OCI-LY1 (cell line): Measurements from ENCODE around the gene ATP11A.

Experiments used
- H2AFZ ChIP-seq: fragments of 200-600 bp; sonication (generic), shearing (Covaris generic); 2 replicates; pipeline ENCODE4 v1.6.0; 2014; ENCODE audit warnings: antibody characterized with exemption, mild to moderate bottlenecking, low read length
- H3F3A ChIP-seq: fragments of 200-600 bp; sonication (generic), shearing (Covaris generic); 2 replicates; pipeline ENCODE4 v1.6.0; 2014; ENCODE audit warnings: mild to moderate bottlenecking, antibody characterized with exemption, low read length, moderate library complexity; ENCODE audit not compliant: insufficient read depth
- H3K27ac ChIP-seq: fragments of 200-600 bp; sonication (generic); 2 replicates; pipeline ENCODE4 v1.5.1; 2014; ENCODE audit warnings: low read length, mixed run types, mild to moderate bottlenecking, low read depth; ENCODE audit not compliant: poor library complexity, severe bottlenecking
- H3K27me3 ChIP-seq: fragments of 200-600 bp; sonication (generic); 2 replicates; pipeline ENCODE4 v1.6.0; 2014; ENCODE audit warnings: antibody characterized with exemption, mild to moderate bottlenecking, low read length, moderate library complexity; ENCODE audit not compliant: insufficient read depth
- H3K36me3 ChIP-seq: fragments of 200-600 bp; sonication (generic); 2 replicates; pipeline ENCODE4 v1.6.1; 2014; ENCODE audit warnings: mild to moderate bottlenecking, antibody characterized with exemption, low read length, moderate library complexity, mixed read lengths; ENCODE audit not compliant: insufficient read depth
- H3K4me1 ChIP-seq: fragments of 200-600 bp; sonication (generic); 2 replicates; pipeline ENCODE4 v1.5.1; 2014; ENCODE audit warnings: mild to moderate bottlenecking, low read length, moderate library complexity; ENCODE audit not compliant: insufficient read depth, severe bottlenecking
- H3K4me2 ChIP-seq: fragments of 200-600 bp; sonication (generic), shearing (Covaris generic); 2 replicates; pipeline ENCODE4 v1.6.1; 2014; ENCODE audit warnings: low read length
- H3K4me3 ChIP-seq: fragments of 200-600 bp; sonication (generic); 2 replicates; pipeline ENCODE4 v1.5.1; 2014; ENCODE audit warnings: low read length, low read depth, mild to moderate bottlenecking, mixed read lengths; ENCODE audit not compliant: poor library complexity, severe bottlenecking
- H3K79me2 ChIP-seq: fragments of 200-600 bp; shearing (Covaris generic); 2 replicates; pipeline ENCODE4 v1.6.1; 2016; ENCODE audit warnings: mixed run types, low read length, mixed read lengths; ENCODE audit not compliant: insufficient read depth
- H3K9ac ChIP-seq: fragments of 200-600 bp; sonication (generic), shearing (Covaris generic); 2 replicates; pipeline ENCODE4 v1.6.1; 2014; ENCODE audit warnings: mild to moderate bottlenecking, low read length, mixed read lengths
- H3K9me2 ChIP-seq: fragments of 200-600 bp; sonication (generic), shearing (Covaris generic); 2 replicates; pipeline ENCODE4 v1.6.1; 2014; ENCODE audit warnings: low read depth, mild to moderate bottlenecking, low read length, mixed read lengths
- H3K9me3 ChIP-seq: fragments of 200-600 bp; shearing (Covaris generic); 2 replicates; pipeline ENCODE4 v1.6.1; 2014; ENCODE audit warnings: low read length, mixed read lengths
- H4K20me1 ChIP-seq: fragments of 200-600 bp; sonication (generic), shearing (Covaris generic); 2 replicates; pipeline ENCODE4 v1.6.0; 2016; ENCODE audit warnings: mild to moderate bottlenecking, low read length; ENCODE audit not compliant: insufficient read depth
- CTCF ChIP-seq: fragments of 200-600 bp; sonication (generic), shearing (Covaris generic); IDR thresholded peaks from 2 replicates; pipeline ENCODE4 v1.5.1; 2017; ENCODE audit warnings: mild to moderate bottlenecking, antibody characterized with exemption, low read length, moderate library complexity, mixed read lengths
- EZH2 ChIP-seq: fragments of 200-600 bp; sonication (generic), shearing (Covaris generic); IDR thresholded peaks from 2 replicates; pipeline ENCODE4 v1.8.0; 2017; ENCODE audit warnings: borderline replicate concordance, mixed run types, mild to moderate bottlenecking, antibody characterized with exemption, low read length, moderate library complexity, mixed read lengths

The ATP11A gene

GRCh38 chr13:112810608-112811007, 120.8 kb downstream of the ATP11A start:
- Histone ChIP-seq H2AFZ (no peak overlapping the region), H3K4me2 (no peak overlapping the region), H3K36me3 (no peaks in the 10 kb centered on the region; the same call in 1 of the 2 replicates)

GRCh38 chr13:112812306-112813055, 122.6 kb downstream of the ATP11A start:
- H3K27me3 ChIP-seq = no peaks in the 10 kb centered on the region
- no peaks in the 10 kb centered on the region for H3K4me1 ChIP-seq
- peaks cover 2% of the 10 kb centered on the region; the same call in 1 of the 2 replicates for H3K9me3 ChIP-seq
- H2AFZ ChIP-seq = no peak overlapping the region
- H3F3A ChIP-seq = no peaks in the 10 kb centered on the region
- no peaks in the 10 kb centered on the region for H3K79me2 ChIP-seq
- no peak overlapping the region for H3K4me3 ChIP-seq
- H3K9ac ChIP-seq = no peak overlapping the region
- no peak for TF ChIP-seq EZH2
- TF ChIP-seq CTCF = no peak
- H3K27ac ChIP-seq = no peak overlapping the region
- peaks cover 7% of the 10 kb centered on the region; the same call in 1 of the 2 replicates for H3K36me3 ChIP-seq
- H4K20me1 ChIP-seq = no peaks in the 10 kb centered on the region
- no peaks in the 10 kb centered on the region for H3K9me2 ChIP-seq
- no peak overlapping the region for H3K4me2 ChIP-seq

More at GRCh38 chr13:112810608-112811007, 120.8 kb downstream of the ATP11A start:
- no peak overlapping the region for H3K27ac ChIP-seq
- no peaks in the 10 kb centered on the region for H3K27me3 ChIP-seq
- no peak for TF ChIP-seq EZH2
- no peak for TF ChIP-seq CTCF
- H3K4me1 ChIP-seq = no peaks in the 10 kb centered on the region
- no peaks in the 10 kb centered on the region for H3K9me2 ChIP-seq
- no peaks in the 10 kb centered on the region for H3K79me2 ChIP-seq
- H3K4me3 ChIP-seq = no peak overlapping the region
- peaks cover 2% of the 10 kb centered on the region; the same call in 1 of the 2 replicates for H3K9me3 ChIP-seq
- no peak overlapping the region for H3K9ac ChIP-seq
- H3F3A ChIP-seq = no peaks in the 10 kb centered on the region
- H4K20me1 ChIP-seq = no peaks in the 10 kb centered on the region

GRCh38 chr13:112813552-112813951, 123.7 kb downstream of the ATP11A start:
- Histone ChIP-seq H2AFZ (no peak overlapping the region), H3K36me3 (peaks cover 13% of the 10 kb centered on the region; the same call in 1 of the 2 replicates), H3F3A (no peaks in the 10 kb centered on the region), H3K9me3 (peaks cover 2% of the 10 kb centered on the region; the same call in 1 of the 2 replicates), H3K79me2 (no peaks in the 10 kb centered on the region), H3K9me2 (no peaks in the 10 kb centered on the region), H4K20me1 (no peaks in the 10 kb centered on the region), H3K4me3 (no peak overlapping the region), H3K4me1 (no peaks in the 10 kb centered on the region), H3K4me2 (no peak overlapping the region), H3K27ac (no peak overlapping the region), H3K27me3 (no peaks in the 10 kb centered on the region), H3K9ac (no peak overlapping the region)
- no peak for TF ChIP-seq EZH2
- TF ChIP-seq CTCF = no peak
